ENCODE measurements around the gene TXN2.

Gene TXN2

DNA sequence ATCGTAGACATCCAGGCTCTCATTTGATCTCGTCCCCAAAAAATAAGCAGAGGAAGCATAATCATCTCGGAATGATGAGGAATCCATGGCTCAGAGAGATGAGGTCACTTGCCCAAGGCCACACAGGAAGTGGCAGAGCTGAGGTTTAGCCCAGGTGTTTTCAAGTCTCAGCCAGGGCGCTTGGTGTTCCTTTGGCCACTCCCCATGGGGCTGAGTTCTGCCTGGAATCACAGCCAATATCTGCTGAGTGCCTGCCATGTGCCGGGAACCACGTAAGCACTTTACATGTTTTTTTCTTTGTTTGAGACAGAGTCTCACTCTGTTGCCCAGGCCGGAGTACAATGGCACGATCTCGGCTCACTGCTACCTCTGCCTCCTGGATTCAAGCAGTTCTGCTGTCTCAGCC is 64.2 kb downstream of the TXN2 start:
- H3K36me3 ChIP-seq (ENCODE audit: control insufficient read depth, insufficient read depth, low read length): no peaks in the 10 kb centered on the region
- H3K4me1 ChIP-seq (ENCODE audit: control insufficient read depth, insufficient read depth, low read length): peaks cover 8% of the 10 kb centered on the region
- WGBS, 2 experiments: 91 to 92% methylated on average over 9 of the region's 9 CpGs
- H3K9me3 ChIP-seq (ENCODE audit: control insufficient read depth, low read length): no peaks in the 10 kb centered on the region
- no peak overlapping the region for H3K4me3 ChIP-seq (ENCODE audit: insufficient read depth, low read depth, low read length)
- H3K27ac ChIP-seq (ENCODE audit: insufficient read depth, low read depth, low read length, poor library complexity, severe bottlenecking): no peak overlapping the region
- H3K27me3 ChIP-seq (ENCODE audit: control insufficient read depth, insufficient read depth, low read length, poor library complexity, severe bottlenecking): no peaks in the 10 kb centered on the region
